Measurements from ENCODE around the gene PC. TPM values are rescaled to one million over a fixed set of nuclear protein-coding genes. Genes with fewer than 3 reads are reported as not detected.
"Not testable (repeated sequence)": the region's sequence is repeated elsewhere in the genome, so short reads cannot be mapped to it uniquely, and the experiment has no call there.

Gene PC
- total and polyA plus RNA-seq, 9 of the 15 experiments (the other 6 are each of a cell fraction or from before 2014, with no cell fraction given): 0.94 to 38.0 (median 8.7) TPM

DNA sequence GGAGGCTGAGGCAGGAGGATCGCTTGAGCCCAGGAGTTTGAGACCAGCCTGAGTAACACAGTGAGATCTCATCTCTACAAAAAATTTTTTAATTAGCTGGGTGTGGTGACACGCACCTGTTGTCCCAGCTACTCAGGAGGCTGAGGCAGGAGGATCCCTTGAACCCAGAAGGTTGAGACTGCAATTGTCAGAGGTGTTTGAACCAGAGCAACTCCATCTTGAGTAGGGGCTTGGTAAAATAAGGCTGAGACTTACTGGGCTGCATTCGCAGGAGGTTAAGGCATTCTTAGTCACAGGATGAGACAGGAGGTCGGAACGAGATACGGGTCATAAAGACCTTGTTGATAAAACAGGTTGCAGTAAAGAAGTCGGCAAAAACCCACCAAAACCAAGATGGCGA, 47.0 kb upstream of the PC start:
- WGBS (ENCODE audit: insufficient coverage, low coverage, missing lambda C conversion rate): 73% methylated on average over 8 of the region's 8 CpGs
- ATAC-seq: not testable (repeated sequence)

More for the DNA sequence above, 47.0 kb upstream of the PC start:
- CTCF ChIA-PET (ENCODE audit: low intra/inter-chr PET ratio); H3K9me3 ChIP-seq (replicated peaks; ENCODE audit: control insufficient read depth, insufficient read depth, low read depth, low read length); H3K36me3 ChIP-seq (ENCODE audit: control insufficient read depth, insufficient read depth, low read length); H3K9me1 ChIP-seq (ENCODE audit: control insufficient read depth, insufficient read depth, low read length); H3K27ac ChIP-seq (ENCODE audit: extremely low read depth, low read depth, low read length); DNase-seq (ENCODE audit: extremely low read depth in 1 of 4, low spot score in 3 of 4); H3K4me3 ChIP-seq; intact Hi-C loops (cut with micrococcal nuclease); in situ Hi-C loops (cut with MboI); FAIRE-seq; H3K27me3 ChIP-seq (ENCODE audit: control insufficient read depth in 2 of 2, insufficient read depth in 2 of 2, low read length in 2 of 2); H3K79me2 ChIP-seq (ENCODE audit: control insufficient read depth, insufficient read depth, low read length); H3K4me2 ChIP-seq (ENCODE audit: insufficient read depth, low read length); H4K20me1 ChIP-seq (replicated peaks; ENCODE audit: control insufficient read depth, insufficient read depth, low read length); H3K9ac ChIP-seq (ENCODE audit: insufficient read depth in 1 of 2, low read depth in 2 of 2, low read length in 2 of 2); BruUV-seq (replicated peaks); H2AFZ ChIP-seq (ENCODE audit: low read depth, low read length); TF ChIP-seq ZNF740 (CRISPR knock-in tag; IDR thresholded peaks at IDR 0.05): not testable (repeated sequence)
- TF ChIP-seq PTTG1 (tag; IDR thresholded peaks at IDR 0.05; ENCODE audit: low read depth) (peak; percentile 60; the same call in 1 of the 2 replicates), DDX20 (tag; IDR thresholded peaks at IDR 0.05; ENCODE audit: low read depth) (0 out of 2 replicates have a peak, but pooled peaks have one; percentile 51), ZNF740 (tag; IDR thresholded peaks at IDR 0.05) (0 out of 4 replicates have a peak, but pooled peaks of 1 of the 2 experiments have one; percentile 21)
- POLR2A ChIA-PET: interaction anchor here (2.0 kb wide), 1 partner anchor 162 kb away, joined by 6 read pairs; the partner anchor contains the start of gene RCE1
- H3K4me1 ChIP-seq (replicated peaks in 1 of 2; ENCODE audit: control insufficient read depth in 2 of 2, insufficient read depth in 2 of 2, low read length in 2 of 2): peaks cover 8 to 14% of the 10 kb centered on the region in 2 experiments; a peak in 3 of 5 replicates
